Bronchial epithelial cell (primary cell): Measurements from ENCODE around the gene TSKS. TPM values are rescaled to one million over a fixed set of nuclear protein-coding genes. Genes with fewer than 3 reads are reported as not detected.
A peak's percentile ranks its signal among the peaks of the same experiment; 100 is the strongest.

Source experiments
- DNase-seq: peaks from one replicate; pipeline ENCODE4 v3.0.0-alpha.2; 2010; ENCODE audit warnings: low read depth
- FAIRE-seq: peaks from 2 replicates; lab custom pipeline; 2011; peaks lifted over from hg19 to GRCh38; lab: Jason Lieb, UNC
- H3K27me3 ChIP-seq: 2 replicates; pipeline ENCODE4 v1.5.1; 2011; ENCODE audit warnings: low read length; ENCODE audit not compliant: control insufficient read depth, insufficient read depth
- H3K36me3 ChIP-seq: 2 replicates; pipeline ENCODE4 v1.5.1; 2011; ENCODE audit warnings: low read length; ENCODE audit not compliant: control insufficient read depth, insufficient read depth
- H3K4me3 ChIP-seq: 2 replicates; pipeline ENCODE4 v1.5.1; 2011; ENCODE audit warnings: mild to moderate bottlenecking, low read depth, low read length, control low read depth
- total RNA-seq: library from RNA; depleted of rRNA; stranded (reverse); fragments of >200 nt; gene quantifications from 2 replicates; pipeline ENCODE4 v1.2.1, GENCODE V29; 2014
- TF ChIP-seq, protein P1 (sequence below): IDR thresholded peaks from 2 replicates; pipeline ENCODE4 v1.5.1; 2011; ENCODE audit warnings: mild to moderate bottlenecking, moderate library complexity, low read length, control low read depth, inconsistent platforms; ENCODE audit not compliant: insufficient read depth, severe bottlenecking

The TSKS gene
- total RNA-seq, 1 donor from 2014 or later: not detected

DNA sequence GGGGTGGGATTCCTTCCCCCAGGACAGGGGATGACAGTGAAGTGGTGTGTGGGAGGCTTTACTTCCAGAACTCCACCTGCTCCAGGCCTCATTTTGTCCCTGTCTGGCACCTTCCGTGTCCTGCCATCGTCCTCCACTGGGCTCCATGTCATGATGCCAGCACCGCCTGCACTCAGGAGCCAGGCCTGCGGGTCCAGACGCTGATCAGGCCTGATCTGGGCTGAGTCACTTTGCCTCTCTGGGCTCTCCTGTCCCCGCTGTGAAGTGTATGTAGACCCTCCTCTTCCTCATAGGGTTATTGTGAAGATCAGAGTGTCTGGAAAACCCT lies 40.4 kb upstream of the TSKS start:
- TF ChIP-seq, protein P1, sequence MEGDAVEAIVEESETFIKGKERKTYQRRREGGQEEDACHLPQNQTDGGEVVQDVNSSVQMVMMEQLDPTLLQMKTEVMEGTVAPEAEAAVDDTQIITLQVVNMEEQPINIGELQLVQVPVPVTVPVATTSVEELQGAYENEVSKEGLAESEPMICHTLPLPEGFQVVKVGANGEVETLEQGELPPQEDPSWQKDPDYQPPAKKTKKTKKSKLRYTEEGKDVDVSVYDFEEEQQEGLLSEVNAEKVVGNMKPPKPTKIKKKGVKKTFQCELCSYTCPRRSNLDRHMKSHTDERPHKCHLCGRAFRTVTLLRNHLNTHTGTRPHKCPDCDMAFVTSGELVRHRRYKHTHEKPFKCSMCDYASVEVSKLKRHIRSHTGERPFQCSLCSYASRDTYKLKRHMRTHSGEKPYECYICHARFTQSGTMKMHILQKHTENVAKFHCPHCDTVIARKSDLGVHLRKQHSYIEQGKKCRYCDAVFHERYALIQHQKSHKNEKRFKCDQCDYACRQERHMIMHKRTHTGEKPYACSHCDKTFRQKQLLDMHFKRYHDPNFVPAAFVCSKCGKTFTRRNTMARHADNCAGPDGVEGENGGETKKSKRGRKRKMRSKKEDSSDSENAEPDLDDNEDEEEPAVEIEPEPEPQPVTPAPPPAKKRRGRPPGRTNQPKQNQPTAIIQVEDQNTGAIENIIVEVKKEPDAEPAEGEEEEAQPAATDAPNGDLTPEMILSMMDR: no peak
- FAIRE-seq (peak; percentile 66), DNase-seq (no peak)
- H3K4me3 ChIP-seq: no peak overlapping the region
- H3K27me3 ChIP-seq: no peaks in the 10 kb centered on the region
- peaks cover 26% of the 10 kb centered on the region for H3K36me3 ChIP-seq

DNA sequence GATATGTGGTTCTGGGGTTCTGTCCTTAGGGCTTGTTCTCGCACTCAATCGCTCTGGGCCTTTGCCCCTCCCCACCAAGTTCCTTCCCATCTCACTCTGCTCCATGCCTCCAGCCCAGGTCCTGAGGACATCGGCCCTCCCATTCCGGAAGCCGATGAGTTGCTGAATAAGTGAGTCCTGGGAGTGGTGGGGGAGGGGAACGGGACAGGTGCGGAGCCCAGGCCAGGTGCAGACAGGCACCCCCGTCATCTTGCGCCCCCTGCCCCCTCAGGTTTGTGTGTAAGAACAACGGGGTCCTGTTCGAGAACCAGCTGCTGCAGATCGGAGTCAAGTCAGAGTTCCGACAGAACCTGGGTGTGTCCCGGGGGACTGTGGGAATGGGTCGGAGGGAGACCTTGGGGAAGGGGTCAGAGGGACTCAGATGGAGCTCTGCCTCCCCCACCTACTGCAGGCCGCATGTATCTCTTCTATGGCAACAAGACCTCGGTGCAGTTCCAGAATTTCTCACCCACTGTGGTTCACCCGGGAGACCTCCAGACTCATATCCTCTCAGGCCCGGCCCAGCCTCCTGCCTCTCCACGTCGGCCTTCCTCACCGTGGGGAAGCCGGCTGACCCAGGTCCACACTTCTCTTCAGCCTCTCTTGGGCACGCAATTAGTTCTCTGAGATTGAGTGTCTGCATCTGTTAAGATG lies 39.9 kb upstream of the TSKS start:
- H3K36me3 ChIP-seq: peaks cover 27% of the 10 kb centered on the region

GRCh38 chr19:49801966-49802661 lies 39.0 kb upstream of the TSKS start:
- FAIRE-seq (no peak), DNase-seq (no peak)
- Histone ChIP-seq H3K36me3 (peaks cover 28% of the 10 kb centered on the region), H3K4me3 (no peak overlapping the region), H3K27me3 (no peaks in the 10 kb centered on the region)
- TF ChIP-seq, protein P1: peak; percentile 6

More for the DNA sequence above, 39.9 kb upstream of the TSKS start:
- DNase-seq: no peak
- Histone ChIP-seq H3K4me3 (no peak overlapping the region), H3K27me3 (no peaks in the 10 kb centered on the region)
- no peak for FAIRE-seq
- TF ChIP-seq, protein P1: no peak

DNA sequence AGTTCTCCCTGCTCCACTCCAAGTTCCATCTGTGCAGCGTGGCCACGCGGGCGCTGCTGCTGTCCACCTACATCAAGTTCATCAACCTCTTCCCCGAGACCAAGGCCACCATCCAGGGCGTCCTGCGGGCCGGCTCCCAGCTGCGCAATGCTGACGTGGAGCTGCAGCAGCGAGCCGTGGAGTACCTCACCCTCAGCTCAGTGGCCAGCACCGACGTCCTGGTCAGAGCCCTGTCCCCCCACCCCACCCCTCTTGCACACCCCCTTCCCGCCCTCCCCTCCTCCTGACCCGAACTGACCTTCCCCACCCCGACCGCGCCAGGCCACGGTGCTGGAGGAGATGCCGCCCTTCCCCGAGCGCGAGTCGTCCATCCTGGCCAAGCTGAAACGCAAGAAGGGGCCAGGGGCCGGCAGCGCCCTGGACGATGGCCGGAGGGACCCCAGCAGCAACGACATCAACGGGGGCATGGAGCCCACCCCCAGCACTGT lies 38.3 kb upstream of the TSKS start:
- Histone ChIP-seq H3K4me3 (no peak overlapping the region), H3K36me3 (peaks cover 31% of the 10 kb centered on the region), H3K27me3 (no peaks in the 10 kb centered on the region)
- FAIRE-seq: no peak
- TF ChIP-seq, protein P1: no peak
- DNase-seq: no peak

- Histone ChIP-seq H3K36me3 (peaks cover 35% of the 10 kb centered on the region), H3K27me3 (no peaks in the 10 kb centered on the region), H3K4me3 (no peak overlapping the region)
- DNase-seq (no peak), FAIRE-seq (no peak)
- TF ChIP-seq, protein P1: no peak
Observed at GRCh38 chr19:49800771-49801170, 37.7 kb upstream of the TSKS start.
